GM21515 (cell line): ENCODE data around the gene FASN.

ENCODE experiments used
- ATAC-seq: cut with Tn5 transposase; IDR thresholded peaks from one replicate; pipeline ENCODE4 v1.9.1; 2021; ENCODE audit not compliant: unreplicated experiment

Gene FASN

DNA sequence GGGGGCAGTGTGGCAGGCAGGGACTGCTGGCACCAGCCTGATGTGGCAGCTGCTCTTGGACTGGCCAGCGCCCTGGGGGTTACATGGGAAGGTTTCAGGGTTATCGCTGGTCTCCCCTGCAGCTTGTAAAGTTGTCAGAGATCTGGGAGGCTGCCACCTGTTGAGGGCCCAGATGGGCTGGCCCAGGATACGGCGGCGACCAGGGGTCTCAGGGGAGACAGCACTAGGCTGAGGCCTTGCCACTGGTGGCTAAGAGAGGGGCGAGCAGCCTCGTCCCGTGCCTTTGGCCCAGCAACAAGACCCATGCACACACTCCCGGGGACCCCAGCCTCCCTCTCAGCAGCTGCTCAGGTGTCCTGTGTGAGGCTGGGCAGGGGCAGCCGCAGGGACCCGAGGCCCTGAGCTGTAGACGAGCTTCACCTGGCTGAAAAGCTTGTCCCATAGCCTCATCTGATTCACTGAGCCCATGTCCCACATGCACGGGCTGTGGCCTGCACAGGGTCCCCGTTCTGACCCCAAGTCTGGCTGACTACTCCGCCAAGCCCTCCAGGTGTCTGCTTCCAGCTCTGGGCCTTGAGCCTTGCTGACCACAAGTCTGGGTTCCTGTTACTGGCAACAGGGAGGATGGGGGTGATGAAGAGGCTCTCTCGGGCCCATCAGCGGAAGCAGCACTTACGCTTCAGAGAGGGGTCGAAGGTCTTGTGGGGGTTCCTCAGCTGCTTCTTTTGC, 38.6 kb downstream of the FASN start:
- ATAC-seq = no peak

DNA sequence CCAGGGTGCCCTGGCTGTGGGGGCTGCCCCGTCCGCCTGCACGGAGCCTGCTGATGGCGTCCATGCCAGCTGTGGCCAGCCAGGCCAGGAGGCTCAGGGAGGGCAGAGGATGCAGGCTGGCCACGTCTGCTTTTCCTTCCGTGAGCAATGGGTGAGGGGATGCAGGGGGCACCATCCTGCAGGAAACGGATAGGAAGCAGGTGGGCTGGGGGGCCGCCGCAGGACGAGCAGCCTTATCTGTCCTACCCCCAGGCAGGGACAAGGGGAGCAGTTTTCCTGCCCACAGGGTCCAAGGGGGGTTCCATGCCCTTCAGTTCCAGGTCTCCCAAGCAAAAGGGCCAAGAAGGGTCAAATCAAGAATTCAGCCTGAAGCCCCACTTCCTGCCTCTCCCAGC, 39.2 kb downstream of the FASN start:
- no peak for ATAC-seq

DNA sequence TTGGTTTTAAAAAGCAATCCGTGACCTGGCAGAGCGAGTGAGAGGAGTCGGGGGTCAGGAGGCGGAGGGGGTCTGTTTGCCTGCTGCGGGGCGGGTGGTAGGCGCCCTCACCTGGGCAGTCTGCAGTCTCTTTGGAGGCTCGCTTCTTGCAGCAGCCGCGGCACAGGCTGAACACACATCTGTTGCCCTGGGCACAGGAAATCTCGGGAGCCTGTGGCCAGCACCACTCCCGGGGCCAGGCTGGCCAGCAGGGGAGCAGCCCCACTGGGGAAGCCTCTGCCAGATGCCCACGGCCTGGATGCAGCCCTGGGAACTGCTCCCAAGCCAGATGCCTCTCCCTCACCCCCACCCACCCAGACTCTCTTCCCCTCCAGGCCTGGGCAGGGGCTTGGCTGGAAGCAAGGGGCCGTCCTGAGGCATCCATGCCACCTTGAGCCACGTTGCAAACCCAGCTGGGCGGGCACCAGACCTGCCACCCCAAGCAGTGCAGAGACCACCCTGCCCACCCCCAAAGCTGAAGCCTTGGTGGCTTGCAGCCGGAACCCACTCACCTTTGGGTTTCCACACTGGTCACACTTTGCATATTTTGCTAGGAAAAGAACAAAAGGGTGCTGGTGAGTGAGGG, 39.7 kb downstream of the FASN start:
- no peak for ATAC-seq

DNA sequence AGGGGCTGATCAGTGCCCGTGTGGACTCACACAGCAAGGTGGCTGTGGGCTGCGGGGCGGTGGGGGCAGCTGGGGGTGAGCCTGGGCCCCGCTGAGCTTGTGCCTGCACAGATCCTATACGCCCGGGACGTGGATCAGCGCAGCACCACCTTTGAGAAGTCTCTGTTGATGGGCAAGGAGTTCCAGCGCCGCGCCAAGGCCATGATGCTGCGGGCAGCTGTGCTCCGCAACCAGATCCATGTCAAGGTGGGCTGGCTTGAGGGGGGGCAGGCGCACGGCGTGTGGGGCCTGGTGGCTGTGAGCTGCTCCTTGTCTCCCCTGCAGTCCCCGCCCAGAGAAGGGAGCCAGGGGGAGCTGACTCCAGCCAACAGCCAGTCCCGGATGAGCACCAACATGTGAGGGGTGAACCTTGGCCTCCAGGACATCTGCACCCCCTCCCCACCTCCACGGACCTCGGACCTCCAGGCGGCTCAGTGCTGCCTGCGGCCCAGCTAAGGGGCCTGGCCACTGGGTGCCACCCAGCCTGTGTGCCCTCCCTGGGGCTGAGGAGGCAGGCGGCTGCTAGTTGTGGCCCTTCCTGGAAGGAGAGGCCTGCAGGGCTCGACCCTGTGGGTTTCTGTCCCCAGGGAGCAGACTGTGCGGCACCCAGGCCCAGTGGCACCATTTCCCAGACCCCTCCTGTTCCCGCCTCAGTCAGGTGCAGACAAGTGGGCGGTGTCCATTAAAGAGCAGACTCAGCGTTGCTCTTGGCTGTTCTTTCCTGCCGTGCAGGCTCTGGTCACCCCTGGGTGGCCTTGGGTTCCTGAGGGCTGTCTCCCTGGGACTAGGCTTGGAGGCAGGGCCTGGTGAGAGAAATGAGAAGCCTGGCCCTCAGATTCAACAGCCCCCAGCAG, 41.1 kb downstream of the FASN start:
- no peak for ATAC-seq

DNA sequence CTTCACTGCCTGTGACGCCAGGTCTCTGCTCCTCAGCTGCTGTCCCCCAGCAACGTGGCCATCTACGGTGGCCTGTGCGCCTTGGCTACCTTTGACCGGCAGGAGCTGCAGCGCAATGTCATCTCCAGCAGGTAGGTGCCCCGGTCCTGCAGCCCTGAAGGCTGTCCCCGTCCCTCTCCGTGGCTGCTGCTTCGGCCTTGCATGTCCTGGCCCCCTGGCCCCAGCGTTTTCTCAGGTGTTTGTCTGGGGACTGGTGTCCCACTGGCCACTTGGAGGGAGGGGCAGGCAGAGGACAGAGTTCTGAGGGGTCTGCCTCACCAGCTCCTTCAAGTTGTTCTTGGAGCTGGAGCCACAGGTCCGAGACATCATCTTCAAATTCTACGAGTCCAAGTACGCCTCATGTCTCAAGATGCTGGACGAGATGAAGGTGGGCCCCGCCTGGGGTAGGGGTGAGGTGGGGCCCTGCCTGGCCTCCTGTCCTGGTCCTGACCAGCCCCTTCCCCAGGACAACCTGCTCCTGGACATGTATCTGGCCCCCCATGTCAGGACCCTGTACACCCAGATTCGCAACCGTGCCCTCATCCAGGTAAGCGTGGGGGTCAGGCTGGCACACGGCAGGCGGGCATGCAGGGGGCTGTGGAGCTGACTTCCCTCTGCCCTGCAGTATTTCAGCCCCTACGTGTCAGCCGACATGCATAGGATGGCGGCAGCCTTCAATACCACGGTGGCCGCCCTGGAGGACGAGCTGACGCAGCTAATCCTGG, 41.9 kb downstream of the FASN start:
- ATAC-seq = no peak

DNA sequence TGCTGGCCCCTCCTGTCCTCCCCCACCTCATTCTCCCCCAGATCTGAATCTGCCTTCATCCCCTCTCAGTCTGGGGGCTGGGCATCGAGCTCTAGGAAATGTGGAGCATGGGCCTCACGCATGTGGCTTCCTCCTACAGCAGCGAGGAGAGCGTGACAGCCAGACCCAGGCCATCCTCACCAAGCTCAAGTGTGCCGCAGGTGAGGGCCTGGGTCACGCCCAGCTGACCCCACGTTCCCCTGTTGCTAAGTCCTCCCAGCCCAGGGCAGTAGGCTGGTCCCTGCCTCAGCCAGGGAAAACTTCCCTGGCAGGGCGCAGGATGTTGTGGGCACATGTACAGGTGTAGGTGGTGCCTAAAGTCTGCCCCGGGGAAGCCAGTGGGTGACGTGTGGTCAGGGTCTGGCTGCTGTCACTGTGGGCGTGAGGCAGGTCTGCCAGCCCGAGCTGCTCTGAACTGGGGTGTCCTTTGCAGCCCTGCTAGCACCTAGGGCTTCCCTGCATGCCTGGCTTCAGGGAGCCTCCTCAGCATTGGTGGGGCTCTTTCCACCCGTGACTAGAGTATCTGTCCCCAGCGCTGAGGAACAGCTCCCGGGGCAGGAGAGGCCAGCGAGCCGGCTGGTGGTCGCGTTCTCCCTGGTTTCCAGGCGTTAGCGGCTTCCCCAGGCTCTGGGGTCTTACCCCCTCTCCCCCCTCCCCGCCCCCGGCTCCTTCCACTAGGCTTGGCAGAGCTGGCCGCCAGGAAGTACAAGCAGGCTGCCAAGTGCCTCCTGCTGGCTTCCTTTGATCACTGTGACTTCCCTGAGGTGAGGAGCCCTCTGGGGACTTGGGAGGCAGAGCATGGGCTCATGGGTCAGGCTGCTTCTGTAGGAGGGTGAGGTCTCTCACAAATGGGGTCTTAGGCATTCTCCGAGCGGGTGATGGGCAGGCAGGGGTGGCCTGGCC, 42.7 kb downstream of the FASN start:
- no peak for ATAC-seq

DNA sequence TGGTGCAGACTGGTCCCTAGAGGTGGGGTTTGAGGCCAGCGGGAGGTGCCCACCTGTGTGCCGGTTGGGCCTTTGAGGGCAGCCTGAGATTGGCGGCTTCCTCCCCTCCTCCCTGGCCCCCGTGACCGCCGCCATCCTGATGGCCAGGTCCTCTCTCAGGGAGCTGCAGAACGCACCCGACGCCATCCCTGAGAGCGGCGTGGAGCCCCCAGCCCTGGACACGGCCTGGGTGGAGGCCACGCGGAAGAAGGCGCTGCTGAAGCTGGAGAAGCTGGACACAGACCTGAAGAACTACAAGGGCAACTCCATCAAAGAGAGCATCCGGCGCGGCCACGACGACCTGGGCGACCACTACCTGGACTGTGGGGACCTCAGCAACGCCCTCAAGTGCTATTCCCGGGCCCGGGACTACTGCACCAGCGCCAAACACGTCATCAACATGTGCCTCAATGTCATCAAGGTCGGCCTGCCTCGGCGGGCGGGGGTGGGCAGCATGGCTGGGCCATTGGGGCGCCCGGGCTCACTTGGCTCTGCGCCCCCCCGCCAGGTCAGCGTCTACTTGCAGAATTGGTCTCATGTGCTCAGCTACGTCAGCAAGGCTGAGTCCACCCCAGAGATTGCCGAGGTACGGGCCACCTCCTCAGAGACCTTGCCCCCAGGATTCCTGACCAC, 43.5 kb downstream of the FASN start:
- no peak for ATAC-seq

DNA sequence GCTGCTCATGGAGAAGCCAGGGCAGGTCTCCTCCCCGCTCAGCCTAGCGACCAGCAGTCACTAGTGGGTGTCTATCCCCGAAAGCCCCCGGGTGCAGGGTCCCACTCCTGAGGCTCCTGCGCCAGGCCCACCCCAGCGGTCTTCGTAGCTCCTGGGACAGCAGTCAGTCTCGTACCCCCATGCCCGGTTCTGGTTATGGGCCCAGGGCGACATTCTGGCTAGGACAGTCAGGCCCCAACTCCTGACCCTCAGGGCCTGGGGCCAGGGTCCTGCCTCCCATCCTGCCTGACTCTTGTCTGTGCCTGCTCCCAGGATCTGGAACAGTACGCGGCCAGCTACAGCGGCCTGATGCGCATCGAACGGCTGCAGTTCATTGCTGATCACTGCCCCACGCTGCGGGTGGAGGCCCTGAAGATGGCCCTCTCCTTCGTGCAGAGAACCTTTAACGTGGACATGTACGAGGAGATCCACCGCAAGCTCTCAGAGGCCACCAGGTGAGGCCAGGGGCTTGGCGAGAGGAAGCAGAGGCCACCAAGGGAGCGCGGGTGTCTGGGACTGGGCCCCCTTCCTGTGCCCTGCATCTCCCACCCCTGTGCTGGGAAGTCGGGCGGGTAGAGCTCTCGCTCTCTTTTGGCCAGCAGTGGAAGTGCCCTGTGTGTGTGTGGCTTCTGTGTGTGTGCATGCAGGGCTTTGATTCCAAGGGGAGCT, 44.3 kb downstream of the FASN start:
- no peak for ATAC-seq

DNA sequence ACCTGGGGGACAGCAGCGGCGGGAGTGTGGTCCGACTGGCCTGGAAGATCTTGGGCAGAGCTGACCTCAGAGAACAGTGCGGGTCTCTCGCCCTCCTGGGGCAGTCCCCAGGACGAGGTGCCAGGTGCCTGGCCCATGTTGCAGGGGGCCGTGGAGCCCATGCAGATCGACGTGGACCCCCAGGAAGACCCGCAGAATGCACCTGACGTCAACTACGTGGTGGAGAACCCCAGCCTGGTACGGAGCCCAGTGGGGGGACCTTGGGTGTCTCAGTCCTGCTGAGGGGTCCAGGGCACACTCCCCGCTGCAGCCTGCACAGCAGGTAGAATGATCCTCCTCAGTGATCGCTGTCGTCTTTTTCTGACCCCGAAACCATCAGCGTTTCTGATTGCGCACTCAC, 44.9 kb downstream of the FASN start:
- no peak for ATAC-seq

DNA sequence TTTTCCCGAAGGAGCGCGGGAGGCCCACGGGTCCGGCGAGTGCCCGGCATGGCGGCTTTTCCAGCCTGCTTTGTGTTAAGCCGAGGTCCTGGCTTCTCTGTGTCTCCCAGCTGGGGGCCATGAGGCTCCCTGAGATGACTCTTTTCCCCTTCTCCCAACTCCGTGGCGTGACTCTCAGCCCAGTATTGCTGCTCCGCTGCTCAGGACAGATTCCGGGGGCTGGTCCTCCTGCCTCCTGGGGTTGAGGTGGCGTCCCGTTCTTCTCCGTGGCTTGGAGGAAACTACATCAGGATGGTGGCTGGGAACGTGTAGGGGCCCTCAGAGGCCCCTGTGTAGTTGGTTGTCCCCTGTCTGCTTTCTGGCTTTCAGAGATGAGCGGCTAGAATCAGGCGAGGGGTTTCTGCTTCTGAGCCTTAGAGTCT, 45.4 kb downstream of the FASN start:
- ATAC-seq = no peak

DNA sequence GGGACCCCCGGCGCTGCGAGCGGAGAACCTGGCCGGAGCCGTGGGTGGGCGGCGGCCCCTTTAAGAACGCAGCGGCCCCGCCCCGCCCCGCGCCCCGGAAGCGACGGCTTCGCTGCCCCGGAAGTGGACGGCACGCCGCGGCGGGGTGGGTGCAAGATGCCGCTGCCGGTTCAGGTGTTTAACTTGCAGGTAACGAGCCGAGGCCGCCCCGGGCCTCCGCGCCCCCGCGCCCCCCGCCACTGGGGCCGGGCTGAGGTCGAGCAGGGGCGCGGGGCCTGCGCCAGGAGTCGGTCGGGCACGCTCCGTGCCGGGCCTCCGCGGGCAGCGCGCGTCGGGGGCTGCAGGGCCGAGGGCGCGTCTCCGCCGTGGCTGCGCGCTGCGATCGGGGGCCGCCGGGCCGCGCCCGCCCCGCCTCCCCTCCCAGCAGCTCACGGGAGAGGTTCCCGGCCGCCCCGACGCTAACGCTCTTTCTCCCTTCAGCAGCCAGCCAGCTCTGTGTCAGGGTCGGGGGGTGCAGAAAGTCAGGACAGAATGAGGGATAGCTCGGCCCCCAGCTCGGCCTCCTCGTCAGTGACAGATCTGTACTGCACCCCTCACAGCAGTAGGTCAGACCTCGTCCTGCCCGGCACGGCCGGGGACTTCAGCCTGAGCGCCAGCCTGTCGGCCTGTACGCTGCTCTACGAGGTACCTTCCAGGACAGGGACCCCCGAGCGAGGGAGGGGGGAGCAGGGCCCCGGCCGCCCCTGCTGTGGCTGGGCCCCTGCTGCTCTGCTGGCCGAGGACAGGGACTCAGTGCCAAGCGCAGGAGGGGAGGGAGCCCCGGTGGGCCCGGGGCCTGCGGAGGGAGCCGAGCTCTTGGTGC, 46.0 kb downstream of the FASN start, which contains the start of the genes GPS1 and RFNG:
Gene GPS1, plus strand, starts transcription at position 123 of the 862 bp plus-strand sequence. Its CDS starts 34 bp downstream, at position 157.
Gene RFNG, minus strand, starts transcription at position 36 of the 862 bp plus-strand sequence. CDS start 45 bp downstream, outside the sequence.
- ATAC-seq = no peak

DNA sequence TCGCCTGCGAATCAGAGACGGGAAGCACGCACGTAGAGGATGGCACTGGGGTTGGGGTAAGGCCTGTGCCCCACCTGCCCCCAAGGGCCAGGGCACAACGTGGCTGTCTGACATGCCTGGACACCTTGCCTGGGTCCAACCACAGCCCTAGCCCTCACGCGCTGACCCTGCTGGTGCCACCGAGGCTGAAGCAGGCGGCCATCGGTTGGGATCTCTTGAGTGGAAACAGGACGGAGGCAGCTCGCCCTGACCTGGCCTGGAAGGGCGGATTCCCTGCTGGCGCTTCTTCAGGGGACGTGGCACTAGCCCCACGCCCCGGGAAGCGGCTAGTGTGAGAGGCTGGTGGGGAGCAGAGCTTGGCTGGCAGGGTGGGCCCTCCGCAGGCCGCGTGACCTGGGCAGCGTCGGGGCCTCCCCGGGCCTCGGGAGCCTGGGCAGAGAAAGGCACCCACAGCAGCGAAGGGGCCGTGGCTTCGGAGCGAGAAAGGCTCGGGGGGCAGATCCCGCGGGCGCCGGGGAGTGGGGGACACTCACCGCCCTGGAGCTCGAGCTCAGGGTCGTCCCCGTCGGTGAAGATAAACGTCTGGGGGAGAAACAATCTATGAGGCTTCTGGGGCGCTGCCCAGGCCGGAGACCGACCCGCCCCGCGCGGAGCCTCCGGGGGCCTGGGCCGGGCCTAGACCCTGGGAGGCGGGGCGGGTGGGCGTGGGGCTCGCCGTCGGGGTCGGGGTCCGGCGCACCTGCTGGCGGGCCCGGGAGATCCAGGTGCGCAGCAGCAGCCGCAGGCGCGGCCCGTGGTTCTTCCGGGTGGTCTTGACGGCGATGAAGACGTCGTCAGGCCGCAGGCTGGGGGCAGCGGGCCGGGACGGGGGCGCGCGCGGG, 47.0 kb downstream of the FASN start:
- no peak for ATAC-seq

DNA sequence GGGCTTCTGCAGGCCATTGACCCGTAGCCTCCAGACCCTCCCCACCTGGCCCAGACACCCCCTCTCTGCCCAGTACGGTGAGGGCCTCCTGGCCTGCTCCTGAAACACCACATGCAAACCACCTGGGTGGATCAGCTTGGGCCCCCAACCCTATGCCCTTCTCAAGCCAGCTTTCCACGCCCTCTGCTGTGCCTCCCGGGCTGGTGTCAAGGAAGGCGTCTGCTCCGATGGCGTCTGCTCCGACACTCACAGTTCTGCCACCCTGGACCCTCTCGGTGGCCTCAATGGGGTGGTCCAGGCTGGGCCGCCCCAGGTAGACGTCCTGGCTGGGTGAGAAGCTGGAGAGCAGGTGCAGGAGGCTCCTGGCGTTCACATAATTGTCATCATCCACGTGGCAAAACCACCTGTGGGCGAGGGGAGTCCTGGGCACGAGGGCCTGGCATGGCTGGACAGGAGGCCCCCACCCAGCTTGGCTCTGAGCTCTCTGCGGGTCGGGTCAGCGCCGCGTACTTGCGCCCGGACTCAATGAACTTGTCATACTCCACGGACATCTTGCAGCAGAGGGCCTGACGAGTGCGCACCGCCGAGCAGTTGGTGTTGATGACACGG, 47.8 kb downstream of the FASN start:
- no peak for ATAC-seq

DNA sequence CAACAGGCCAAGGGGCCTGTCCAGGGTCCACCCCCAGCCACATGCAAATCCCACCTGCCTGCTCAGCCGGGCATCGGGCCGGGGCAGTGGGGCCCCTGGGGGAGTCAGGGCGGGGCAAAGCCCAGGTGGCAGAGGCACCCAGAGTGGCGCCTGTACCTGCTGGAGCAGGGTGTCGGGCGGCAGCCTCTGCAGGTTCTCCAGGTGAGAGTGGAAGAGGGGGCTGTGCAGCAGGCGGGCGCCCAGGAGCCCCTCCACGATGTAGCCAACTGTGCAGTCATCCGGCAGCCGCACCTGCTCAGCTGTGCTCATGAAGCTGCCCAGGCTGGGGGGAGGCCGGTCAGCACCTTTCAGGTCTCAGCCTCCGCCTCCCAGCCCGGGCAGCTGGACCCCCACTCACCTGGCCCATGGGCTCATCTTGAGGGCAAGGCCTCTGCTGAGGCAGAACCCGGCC, 48.5 kb downstream of the FASN start:
- no peak for ATAC-seq

DNA sequence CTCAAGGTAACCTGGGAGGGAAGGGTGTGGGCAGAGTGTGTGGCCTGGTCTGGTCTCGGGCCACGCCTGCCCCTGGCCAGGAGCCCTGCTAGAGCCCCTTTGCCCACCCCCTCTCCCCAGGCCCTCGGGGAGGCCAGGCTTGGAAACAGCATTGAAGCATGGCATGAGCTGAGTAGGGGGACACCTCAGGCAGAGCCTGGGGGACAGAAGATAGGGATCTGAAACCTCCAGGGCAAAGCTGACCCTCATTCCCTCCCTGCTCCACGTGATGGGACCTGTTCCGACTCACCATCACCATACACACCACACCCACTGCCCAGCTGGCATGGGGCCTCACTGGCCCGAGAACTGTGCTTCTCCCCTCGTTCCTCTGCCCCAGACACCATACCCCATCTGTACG, 48.9 kb downstream of the FASN start:
- ATAC-seq = no peak

DNA sequence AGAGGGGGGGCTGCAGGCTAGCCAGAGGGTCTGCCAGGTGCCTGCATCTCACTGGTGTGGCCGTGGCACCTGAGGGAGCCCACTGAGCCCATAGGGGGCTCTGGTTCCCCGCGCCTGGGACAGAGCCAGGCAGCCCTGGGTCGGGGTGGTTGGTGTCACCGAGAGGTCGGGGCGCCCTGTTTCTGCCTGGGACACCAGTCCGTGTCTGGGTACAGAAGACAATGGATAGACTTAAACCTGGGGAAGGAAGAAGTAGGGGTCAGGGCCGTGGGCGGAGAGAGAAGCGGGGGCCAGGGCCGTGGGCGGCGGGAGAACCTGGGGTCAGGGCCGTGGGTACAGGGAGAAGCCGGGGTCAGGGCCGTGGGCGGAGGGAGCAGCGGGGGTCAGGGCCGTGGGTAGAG, 49.5 kb downstream of the FASN start:
- ATAC-seq = no peak
